Measurements from ENCODE around the gene MPP2.

Gene MPP2

DNA sequence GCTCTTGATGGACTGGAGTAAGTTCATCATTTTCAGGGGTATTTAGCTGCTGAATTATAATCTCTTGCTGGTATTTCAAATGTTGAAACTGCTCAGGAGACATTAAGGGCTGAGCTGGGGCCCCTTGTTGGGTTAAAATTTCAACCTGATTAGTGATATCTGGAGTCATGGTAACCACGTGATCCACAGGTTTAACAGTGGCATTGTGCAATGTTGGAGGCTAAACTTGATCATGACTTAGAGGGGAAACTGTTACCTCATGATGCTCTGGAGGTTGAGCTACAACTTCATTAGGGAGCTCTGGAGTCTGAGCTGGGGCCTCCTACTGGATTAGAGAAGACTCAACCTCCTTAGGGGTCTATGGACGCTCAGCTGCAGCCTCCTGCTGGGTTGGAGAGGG, 17.2 kb upstream of the MPP2 start:
- DNase-seq (ENCODE audit: low spot score) (no peak), ATAC-seq (ENCODE audit: low read depth) (no peak)
- TF ChIP-seq CTCF (IDR thresholded peaks at IDR 0.05; ENCODE audit: poor library complexity, severe bottlenecking), result no peak
- Histone ChIP-seq H3K27ac (ENCODE audit: poor library complexity, severe bottlenecking) (no peak overlapping the region), H3K27me3 (ENCODE audit: insufficient read depth, poor library complexity, severe bottlenecking) (peaks cover 24% of the 10 kb centered on the region), H3K4me1 (ENCODE audit: insufficient read depth, poor library complexity, severe bottlenecking) (no peaks in the 10 kb centered on the region), H3K9me3 (ENCODE audit: severe bottlenecking) (no peaks in the 10 kb centered on the region), H3K4me3 (ENCODE audit: severe bottlenecking) (no peak overlapping the region), H3K36me3 (ENCODE audit: low read depth) (no peaks in the 10 kb centered on the region)

- no peaks in the 10 kb centered on the region for H3K9me3 ChIP-seq (ENCODE audit: severe bottlenecking)
These were observed 13.3 kb upstream of the MPP2 start for GRCh38 chr17:43920500-43921095.

DNA sequence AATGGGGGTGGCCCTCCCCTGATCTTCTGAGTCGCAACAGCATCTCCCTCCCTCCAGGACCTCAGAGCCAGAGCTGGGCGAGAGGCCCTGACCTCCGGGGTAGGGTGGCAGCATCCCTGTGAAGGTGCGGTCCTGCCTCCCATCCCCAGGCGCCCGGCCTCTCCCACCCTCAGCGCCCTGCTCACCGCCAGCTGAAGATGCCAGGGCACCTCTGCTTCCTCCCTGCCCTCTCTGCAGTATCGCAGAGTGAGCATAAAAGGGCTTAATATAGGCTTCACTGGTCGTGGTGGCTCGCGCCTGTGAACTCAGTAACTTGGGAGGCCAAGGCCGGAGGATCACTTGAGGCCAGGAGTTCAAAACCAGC, 10.7 kb upstream of the MPP2 start:
- Histone ChIP-seq H3K9me3 (ENCODE audit: severe bottlenecking) (no peaks in the 10 kb centered on the region), H3K4me1 (ENCODE audit: insufficient read depth, poor library complexity, severe bottlenecking) (no peaks in the 10 kb centered on the region), H3K27ac (ENCODE audit: poor library complexity, severe bottlenecking) (no peak overlapping the region), H3K4me3 (ENCODE audit: severe bottlenecking) (no peak overlapping the region), H3K27me3 (ENCODE audit: insufficient read depth, poor library complexity, severe bottlenecking) (peaks cover 16% of the 10 kb centered on the region), H3K36me3 (ENCODE audit: low read depth) (no peaks in the 10 kb centered on the region)
- DNase-seq (ENCODE audit: low spot score) (no peak), ATAC-seq (ENCODE audit: low read depth) (no peak)
- TF ChIP-seq CTCF (IDR thresholded peaks at IDR 0.05; ENCODE audit: poor library complexity, severe bottlenecking), result no peak

More at GRCh38 chr17:43920500-43921095, 13.3 kb upstream of the MPP2 start:
- Histone ChIP-seq H3K36me3 (ENCODE audit: low read depth) (no peaks in the 10 kb centered on the region), H3K4me1 (ENCODE audit: insufficient read depth, poor library complexity, severe bottlenecking) (no peaks in the 10 kb centered on the region), H3K27ac (ENCODE audit: poor library complexity, severe bottlenecking) (no peak overlapping the region), H3K27me3 (ENCODE audit: insufficient read depth, poor library complexity, severe bottlenecking) (peaks cover 16% of the 10 kb centered on the region), H3K4me3 (ENCODE audit: severe bottlenecking) (no peak overlapping the region)
- ATAC-seq (ENCODE audit: low read depth), result no peak
- no peak for DNase-seq (ENCODE audit: low spot score)
- no peak for TF ChIP-seq CTCF (IDR thresholded peaks at IDR 0.05; ENCODE audit: poor library complexity, severe bottlenecking)

DNA sequence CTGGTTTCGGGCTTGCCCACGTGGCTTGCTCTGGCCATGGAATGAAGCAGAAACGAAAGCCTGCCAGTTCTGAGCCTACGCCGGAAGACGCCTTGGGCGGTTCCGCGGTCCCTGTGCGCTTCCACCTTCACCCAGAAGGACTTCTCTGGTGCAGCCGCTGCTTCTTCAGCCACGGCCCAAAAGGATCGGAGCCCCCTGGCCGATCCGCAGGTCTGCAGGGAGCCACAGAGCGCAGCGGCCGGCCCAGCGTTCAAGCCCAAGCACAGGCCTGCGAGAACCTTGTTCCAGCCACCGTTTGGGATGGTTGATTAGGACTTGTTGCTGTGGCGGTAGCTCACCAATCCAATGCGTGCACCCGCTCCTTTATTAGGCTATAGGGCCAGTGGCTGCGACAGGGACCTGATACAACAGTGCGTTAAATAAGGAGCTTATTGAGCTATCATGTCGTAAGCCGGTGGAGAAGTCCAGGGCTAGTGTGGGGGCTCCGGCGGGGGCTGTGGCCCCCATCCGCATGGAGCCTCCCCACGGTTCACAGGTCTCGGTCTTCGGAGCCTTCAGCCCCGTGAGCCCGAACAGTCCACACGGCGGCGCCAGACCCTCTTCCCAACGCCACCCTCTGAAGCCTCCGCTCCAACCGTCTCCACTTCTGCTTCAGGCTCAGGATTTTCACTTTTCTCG, 10.2 kb upstream of the MPP2 start:
- Histone ChIP-seq H3K36me3 (ENCODE audit: low read depth) (no peaks in the 10 kb centered on the region), H3K4me3 (ENCODE audit: severe bottlenecking) (no peak overlapping the region), H3K27me3 (ENCODE audit: insufficient read depth, poor library complexity, severe bottlenecking) (peaks cover 16% of the 10 kb centered on the region), H3K4me1 (ENCODE audit: insufficient read depth, poor library complexity, severe bottlenecking) (no peaks in the 10 kb centered on the region), H3K9me3 (ENCODE audit: severe bottlenecking) (no peaks in the 10 kb centered on the region), H3K27ac (ENCODE audit: poor library complexity, severe bottlenecking) (no peak overlapping the region)
- ATAC-seq (ENCODE audit: low read depth), result peak; percentile 45; the same call in 1 of the 3 replicates
- DNase-seq (ENCODE audit: low spot score), result no peak
- peak; percentile 38 for TF ChIP-seq CTCF (IDR thresholded peaks at IDR 0.05; ENCODE audit: poor library complexity, severe bottlenecking)

GRCh38 chr17:43917016-43917347, 9.6 kb upstream of the MPP2 start:
- no peak for ATAC-seq (ENCODE audit: low read depth)
- no peak for DNase-seq (ENCODE audit: low spot score)
- H3K27me3 ChIP-seq (ENCODE audit: insufficient read depth, poor library complexity, severe bottlenecking), result peaks cover 16% of the 10 kb centered on the region
- TF ChIP-seq CTCF (IDR thresholded peaks at IDR 0.05; ENCODE audit: poor library complexity, severe bottlenecking), result no peak
- no peaks in the 10 kb centered on the region for H3K4me1 ChIP-seq (ENCODE audit: insufficient read depth, poor library complexity, severe bottlenecking)
- no peaks in the 10 kb centered on the region for H3K9me3 ChIP-seq (ENCODE audit: severe bottlenecking)
- H3K27ac ChIP-seq (ENCODE audit: poor library complexity, severe bottlenecking), result no peak overlapping the region
- no peaks in the 10 kb centered on the region for H3K36me3 ChIP-seq (ENCODE audit: low read depth)
- no peak overlapping the region for H3K4me3 ChIP-seq (ENCODE audit: severe bottlenecking)

Data from RWPE2 (cell line).